GM18520 (cell line): ENCODE measurements around the gene NR2F1-AS1.
A peak's percentile ranks its signal among the peaks of the same experiment; 100 is the strongest.
"Not testable (repeated sequence)": the region's sequence is repeated elsewhere in the genome, so short reads cannot be mapped to it uniquely, and the experiment has no call there.

ENCODE experiments used
- ATAC-seq: cut with Tn5 transposase; IDR thresholded peaks from one replicate; pipeline ENCODE4 v1.9.1; 2021; ENCODE audit not compliant: unreplicated experiment

NR2F1-AS1 gene

GRCh38 chr5:93532370-93532769 lies 48.6 kb downstream of the NR2F1-AS1 start:
- ATAC-seq = no peak

- ATAC-seq = not testable (repeated sequence)
Observed at GRCh38 chr5:93521815-93522214, 59.2 kb downstream of the NR2F1-AS1 start.

- no peak for ATAC-seq
Observed at GRCh38 chr5:93519740-93520139, 61.3 kb downstream of the NR2F1-AS1 start.

GRCh38 chr5:93517828-93518227 lies 63.2 kb downstream of the NR2F1-AS1 start:
- ATAC-seq = no peak

- ATAC-seq = no peak
Observed at GRCh38 chr5:93513298-93513697, 67.7 kb downstream of the NR2F1-AS1 start.

GRCh38 chr5:93512799-93513198 lies 68.2 kb downstream of the NR2F1-AS1 start:
- no peak for ATAC-seq

GRCh38 chr5:93511445-93511844 lies 69.6 kb downstream of the NR2F1-AS1 start:
- no peak for ATAC-seq

- ATAC-seq = no peak
Observed at GRCh38 chr5:93510626-93511380, 70.2 kb downstream of the NR2F1-AS1 start.

GRCh38 chr5:93505553-93505952 lies 75.5 kb downstream of the NR2F1-AS1 start:
- ATAC-seq = not testable (repeated sequence)

- ATAC-seq = no peak
Observed at GRCh38 chr5:93503598-93504067, 77.4 kb downstream of the NR2F1-AS1 start.

GRCh38 chr5:93497096-93497495 lies 83.9 kb downstream of the NR2F1-AS1 start:
- ATAC-seq = no peak

- ATAC-seq = no peak
Observed at GRCh38 chr5:93479982-93480509, 101.0 kb downstream of the NR2F1-AS1 start.

GRCh38 chr5:93477816-93478215 lies 103.2 kb downstream of the NR2F1-AS1 start:
- ATAC-seq = no peak

GRCh38 chr5:93476251-93476742 lies 104.7 kb downstream of the NR2F1-AS1 start:
- ATAC-seq = no peak

- no peak for ATAC-seq
Observed at GRCh38 chr5:93462916-93463315, 118.1 kb downstream of the NR2F1-AS1 start.

- no peak for ATAC-seq
Observed at GRCh38 chr5:93461756-93462155, 119.3 kb downstream of the NR2F1-AS1 start.

GRCh38 chr5:93460286-93460685 lies 120.7 kb downstream of the NR2F1-AS1 start:
- ATAC-seq = no peak

- ATAC-seq = not testable (repeated sequence)
Observed at GRCh38 chr5:93456796-93457195, 124.2 kb downstream of the NR2F1-AS1 start.

GRCh38 chr5:93454896-93455295 lies 126.1 kb downstream of the NR2F1-AS1 start:
- no peak for ATAC-seq

- no peak for ATAC-seq
Observed at GRCh38 chr5:93452255-93452654, 128.8 kb downstream of the NR2F1-AS1 start.

GRCh38 chr5:93438124-93438523 lies 142.9 kb downstream of the NR2F1-AS1 start:
- peak; percentile 58 for ATAC-seq

- ATAC-seq = no peak
Observed at GRCh38 chr5:93436083-93436482, 144.9 kb downstream of the NR2F1-AS1 start.
